GM23338 (cell line): Measurements from ENCODE around the gene ELFN1. TPM values are rescaled to one million over a fixed set of nuclear protein-coding genes. Genes with fewer than 3 reads are reported as not detected.
A peak's percentile ranks its signal among the peaks of the same experiment; 100 is the strongest.

Source experiments
- ATAC-seq: fragments of 200-7000 bp; cut with Tn5 transposase; 3 replicates; pipeline ENCODE4 v1.9.1; 2020
- DNase-seq: peaks from one replicate; pipeline ENCODE4 v3.0.0-alpha.2; 2015; ENCODE audit warnings: low spot score
- H2AFZ ChIP-seq: fragments of 200-600 bp; sonication (generic); 2 replicates; pipeline ENCODE4 v1.8.0; 2016; ENCODE audit warnings: antibody characterized with exemption, mild to moderate bottlenecking, moderate library complexity
- H3F3A ChIP-seq: fragments of 200-600 bp; sonication (generic); replicated peaks from 2 replicates; pipeline ENCODE4 v1.8.0; 2017; ENCODE audit warnings: antibody characterized with exemption, mixed run types, low read depth
- H3K27ac ChIP-seq: fragments of 200-600 bp; sonication (generic); 2 replicates; pipeline ENCODE4 v1.6.1; 2016; ENCODE audit warnings: low read depth
- H3K27me3 ChIP-seq: fragments of 200-600 bp; sonication (generic); 2 replicates; pipeline ENCODE4 v1.8.0; 2016; ENCODE audit warnings: mild to moderate bottlenecking, mixed run types, moderate library complexity; ENCODE audit not compliant: insufficient read depth
- H3K36me3 ChIP-seq: fragments of 200-600 bp; sonication (generic); 2 replicates; pipeline ENCODE4 v1.8.0; 2016; ENCODE audit warnings: mild to moderate bottlenecking; ENCODE audit not compliant: insufficient read depth
- H3K4me1 ChIP-seq: fragments of 200-600 bp; sonication (generic); 2 replicates; pipeline ENCODE4 v1.8.0; 2016; ENCODE audit warnings: mild to moderate bottlenecking, moderate library complexity; ENCODE audit not compliant: insufficient read depth
- H3K4me2 ChIP-seq: fragments of 200-600 bp; sonication (generic); 2 replicates; pipeline ENCODE4 v1.7.1; 2017; ENCODE audit warnings: mixed run types
- H3K4me3 ChIP-seq: fragments of 200-600 bp; sonication (generic); 2 replicates; pipeline ENCODE4 v1.6.1; 2016; ENCODE audit warnings: mixed run types
- H3K79me2 ChIP-seq: fragments of 200-600 bp; sonication (generic); replicated peaks from 2 replicates; pipeline ENCODE4 v1.8.0; 2017; ENCODE audit warnings: mild to moderate bottlenecking; ENCODE audit not compliant: insufficient read depth
- H3K9me2 ChIP-seq: fragments of 200-600 bp; sonication (generic); 2 replicates; pipeline ENCODE4 v1.8.0; 2017; ENCODE audit not compliant: insufficient read depth
- H4K20me1 ChIP-seq: fragments of 200-600 bp; sonication (generic); replicated peaks from 2 replicates; pipeline ENCODE4 v1.8.0; 2017; ENCODE audit warnings: mild to moderate bottlenecking; ENCODE audit not compliant: insufficient read depth
- H3K27ac Mint-ChIP-seq: 2 replicates; pipeline ENCODE4 v1.8.0; 2020; ENCODE audit warnings: inconsistent platforms, mild to moderate bottlenecking, moderate library complexity, mixed read lengths
- H3K27me3 Mint-ChIP-seq: 3 replicates; pipeline ENCODE4 v1.8.0; 2022; ENCODE audit warnings: low read depth, mild to moderate bottlenecking, moderate library complexity, mixed read lengths, inconsistent platforms; ENCODE audit not compliant: insufficient read depth, poor library complexity
- H3K36me3 Mint-ChIP-seq: 3 replicates; pipeline ENCODE4 v1.8.0; 2021; ENCODE audit warnings: low read depth, mild to moderate bottlenecking, inconsistent platforms, moderate library complexity, mixed read lengths
- H3K4me1 Mint-ChIP-seq: 3 replicates; pipeline ENCODE4 v1.8.0; 2020; ENCODE audit warnings: mild to moderate bottlenecking, inconsistent platforms, mixed read lengths
- H3K4me3 Mint-ChIP-seq: 3 replicates; pipeline ENCODE4 v1.8.0; 2021; ENCODE audit warnings: moderate library complexity, mild to moderate bottlenecking, inconsistent platforms, mixed read lengths
- H3K9me3 Mint-ChIP-seq: 3 replicates; pipeline ENCODE4 v1.8.0; 2020; ENCODE audit warnings: moderate library complexity, mild to moderate bottlenecking, inconsistent platforms, mixed read lengths
- CTCF ChIP-seq, 2 experiments: fragments of 200-600 bp in 1 of 2; sonication (generic) in 1 of 2; conservative IDR thresholded peaks; 2 replicates each; pipeline versions ENCODE4 v1.5.1 to v1.6.1; 2016 to 2017; ENCODE audit warnings: antibody characterized with exemption in 2 of 2, low read depth in 2 of 2, mild to moderate bottlenecking in 2 of 2, moderate library complexity in 1 of 2
- EZH2 ChIP-seq: fragments of 200-600 bp; sonication (generic); IDR thresholded peaks from one replicate; pipeline ENCODE4 v1.8.0; 2017; ENCODE audit warnings: antibody characterized with exemption, mild to moderate bottlenecking, low read depth; ENCODE audit not compliant: unreplicated experiment
- REST ChIP-seq: IDR thresholded peaks from one replicate; pipeline ENCODE4 v1.6.1; 2018; ENCODE audit warnings: antibody characterized with exemption; ENCODE audit not compliant: unreplicated experiment
- ZNF114 ChIP-seq: fragments of 250-450 bp; sonication (Bioruptor Pico); IDR thresholded peaks from 2 replicates; pipeline ENCODE4 v1.5.0; 2020; ENCODE audit warnings: mild to moderate bottlenecking, moderate library complexity
- ZNF331 ChIP-seq: fragments of 250-450 bp; sonication (Bioruptor Pico); IDR thresholded peaks from 2 replicates; pipeline ENCODE4 v1.5.0; 2020; ENCODE audit warnings: low read depth, mild to moderate bottlenecking, moderate library complexity
- polyA plus RNA-seq: library from polyadenylated mRNA; unstranded; fragments of >200 nt; fragmentation: Nextera tagmentation; extraction: Ambion mirVana; gene quantifications from 2 replicates; pipeline ENCODE4 v1.2.1, GENCODE V29; 2016
- total RNA-seq: library from RNA; depleted of rRNA; stranded (reverse); fragments of >200 nt; shearing (Covaris generic); gene quantifications from 2 replicates; pipeline ENCODE4 v1.2.3, GENCODE V29; 2014

The ELFN1 gene
- total and polyA plus RNA-seq, 2 experiments from 2014 or later = 0.08 to 3.5 TPM

GRCh38 chr7:1646957-1647891 is 22.9 kb upstream of the ELFN1 start:
- ATAC-seq = peak; percentile 12; the same call in 2 of the 3 replicates
- Histone ChIP-seq H3K27me3 (no peaks in the 10 kb centered on the region), H3K36me3 (no peaks in the 10 kb centered on the region)

More at GRCh38 chr7:1646957-1647891, 22.9 kb upstream of the ELFN1 start:
- Mint-ChIP-seq H3K27me3 (peaks cover 9% of the 10 kb centered on the region), H3K27ac (no peak overlapping the region), H3K4me1 (no peaks in the 10 kb centered on the region; the same call in 2 of the 3 replicates), H3K9me3 (no peaks in the 10 kb centered on the region), H3K36me3 (no peaks in the 10 kb centered on the region), H3K4me3 (no peak overlapping the region)
- Histone ChIP-seq H3K9me2 (no peaks in the 10 kb centered on the region), H4K20me1 (no peaks in the 10 kb centered on the region), H3K79me2 (no peaks in the 10 kb centered on the region), H3K27ac (no peak overlapping the region), H3K4me1 (no peaks in the 10 kb centered on the region), H3K4me3 (no peak overlapping the region), H2AFZ (peak overlapping the region; percentile 72; the same call in 1 of the 2 replicates), H3F3A (no peaks in the 10 kb centered on the region), H3K4me2 (no peak overlapping the region)
- no peak for DNase-seq
- TF ChIP-seq CTCF (conservative IDR thresholded peaks at IDR 0.05; ENCODE audit: low read depth in 2 of 2) (no peak), REST (no peak), EZH2 (no peak), ZNF331 (CRISPR knock-in tag) (no peak), ZNF114 (CRISPR knock-in tag) (no peak)
